ENCODE results near the gene KRTAP6-2. TPM values are rescaled to one million over a fixed set of nuclear protein-coding genes. Genes with fewer than 3 reads are reported as not detected.

The KRTAP6-2 gene
- total RNA-seq, 3 donors from 2014 or later (not counting 1 experiment from before 2014, with no cell fraction given): not detected

- DNase-seq (no peak), ATAC-seq (no peak)
- no peaks in the 10 kb centered on the region for H3K27me3 Mint-ChIP-seq (ENCODE audit: low read depth in 2 of 2)
- H3K27ac Mint-ChIP-seq: no peak overlapping the region
- no peaks in the 10 kb centered on the region for H3K4me1 Mint-ChIP-seq
- intact Hi-C loops (cut with micrococcal nuclease): no loop called here
- TF ChIP-seq CTCF (IDR thresholded peaks at IDR 0.05): no peak
- H3K36me3 ChIP-seq (ENCODE audit: control insufficient read depth, insufficient read depth, low read length): no peaks in the 10 kb centered on the region
- no peaks in the 10 kb centered on the region for H3K36me3 Mint-ChIP-seq
- H3K4me3 ChIP-seq (ENCODE audit: low read length): no peak overlapping the region
- no peaks in the 10 kb centered on the region for H3K27me3 ChIP-seq (ENCODE audit: control insufficient read depth, insufficient read depth, low read length)
- H3K27ac ChIP-seq (ENCODE audit: low read length): no peak overlapping the region
- H3K4me1 ChIP-seq (ENCODE audit: control insufficient read depth, insufficient read depth, low read length): no peaks in the 10 kb centered on the region
- no CpG with 5 or more reads among the region's 2 CpGs for WGBS (ENCODE audit: insufficient coverage)
- H3K4me3 Mint-ChIP-seq: no peak overlapping the region
- peaks cover 3% of the 10 kb centered on the region for H3K9me3 ChIP-seq (ENCODE audit: control insufficient read depth, insufficient read depth, low read length)
- peaks cover 13 to 25% of the 10 kb centered on the region in 2 donors for H3K9me3 Mint-ChIP-seq
These were observed 43.6 kb downstream of the KRTAP6-2 start for GRCh38 chr21:30555095-30555494.

- no peak overlapping the region for H3K4me3 Mint-ChIP-seq
- H3K36me3 Mint-ChIP-seq: peaks cover 7% of the 10 kb centered on the region
- ATAC-seq: no peak
These were observed 45.9 kb downstream of the KRTAP6-2 start for GRCh38 chr21:30552782-30553181.

More at GRCh38 chr21:30552782-30553181, 45.9 kb downstream of the KRTAP6-2 start:
- Histone ChIP-seq H3K9me3 (ENCODE audit: control insufficient read depth, insufficient read depth, low read length) (peaks cover 3% of the 10 kb centered on the region), H3K27me3 (ENCODE audit: control insufficient read depth, insufficient read depth, low read length) (no peaks in the 10 kb centered on the region), H3K27ac (ENCODE audit: low read length) (no peak overlapping the region), H3K4me1 (ENCODE audit: control insufficient read depth, insufficient read depth, low read length) (no peaks in the 10 kb centered on the region), H3K36me3 (ENCODE audit: control insufficient read depth, insufficient read depth, low read length) (no peaks in the 10 kb centered on the region), H3K4me3 (ENCODE audit: low read length) (no peak overlapping the region)
- TF ChIP-seq CTCF (IDR thresholded peaks at IDR 0.05): no peak
- Mint-ChIP-seq H3K4me1 (no peaks in the 10 kb centered on the region), H3K27ac (no peak overlapping the region), H3K27me3 (ENCODE audit: low read depth in 2 of 2) (no peaks in the 10 kb centered on the region), H3K9me3 (peaks cover 20 to 27% of the 10 kb centered on the region in 2 donors)
- intact Hi-C loops (cut with micrococcal nuclease): no loop called here
- no peak for DNase-seq
- WGBS (ENCODE audit: insufficient coverage): 62% methylated on average over 1 of the region's 1 CpG

Other genes with a start within 250 kb of the KRTAP6-2 start
- not detected for gene KRTAP13-2, start 226.6 kb downstream of the KRTAP6-2 start, total RNA-seq
- gene KRTAP13-1, start 202.9 kb downstream of the KRTAP6-2 start, total RNA-seq: not detected
- gene KRTAP13-3, start 173.0 kb downstream of the KRTAP6-2 start, total RNA-seq: not detected
- gene KRTAP13-4, start 168.7 kb downstream of the KRTAP6-2 start, total RNA-seq: not detected
- not detected for gene KRTAP15-1, start 158.6 kb downstream of the KRTAP6-2 start, total RNA-seq
- gene KRTAP19-1, start 118.5 kb downstream of the KRTAP6-2 start, total RNA-seq: not detected
- not detected for gene KRTAP19-2, start 111.5 kb downstream of the KRTAP6-2 start, total RNA-seq
- not detected for gene KRTAP19-3, start 106.9 kb downstream of the KRTAP6-2 start, total RNA-seq
- gene KRTAP19-4, start 101.7 kb downstream of the KRTAP6-2 start, total RNA-seq: not detected
- gene KRTAP19-5, start 96.8 kb downstream of the KRTAP6-2 start, total RNA-seq: not detected
- not detected for gene KRTAP19-6, start 57.0 kb downstream of the KRTAP6-2 start, total RNA-seq
- not detected for gene KRTAP19-7, start 37.6 kb downstream of the KRTAP6-2 start, total RNA-seq
- gene KRTAP22-2, start 8.5 kb downstream of the KRTAP6-2 start, total RNA-seq: not detected
- gene KRTAP6-3, start 6.5 kb downstream of the KRTAP6-2 start, total RNA-seq: not detected
- not detected for gene KRTAP22-1, start 2.2 kb upstream of the KRTAP6-2 start, total RNA-seq
- not detected for gene KRTAP6-1, start 15.0 kb upstream of the KRTAP6-2 start, total RNA-seq
- not detected for gene KRTAP20-1, start 17.5 kb upstream of the KRTAP6-2 start, total RNA-seq
- gene KRTAP20-4, start 21.7 kb upstream of the KRTAP6-2 start, total RNA-seq: not detected
- gene KRTAP20-2, start 36.3 kb upstream of the KRTAP6-2 start, total RNA-seq: not detected
- not detected for gene KRTAP20-3, start 44.0 kb upstream of the KRTAP6-2 start, total RNA-seq
- gene KRTAP21-3, start 119.9 kb upstream of the KRTAP6-2 start, total RNA-seq: not detected
- not detected for gene KRTAP21-2, start 148.4 kb upstream of the KRTAP6-2 start, total RNA-seq
- not detected for gene KRTAP21-1, start 156.5 kb upstream of the KRTAP6-2 start, total RNA-seq
- gene KRTAP8-1, start 214.4 kb upstream of the KRTAP6-2 start, total RNA-seq: not detected
- gene KRTAP7-1, start 230.9 kb upstream of the KRTAP6-2 start, total RNA-seq: not detected

Measured in natural killer cell (primary cell).